HTR-8/SVneo (cell line): ENCODE data around the gene PLCB4.

Experiments
- DNase-seq: peaks from one replicate; pipeline ENCODE4 v3.0.0; 2011; ENCODE audit warnings: low spot score, mixed read lengths; ENCODE audit not compliant: insufficient read length
- FAIRE-seq: peaks from 2 replicates; lab custom pipeline; 2011; peaks lifted over from hg19 to GRCh38; lab: Jason Lieb, UNC

Gene PLCB4

DNA sequence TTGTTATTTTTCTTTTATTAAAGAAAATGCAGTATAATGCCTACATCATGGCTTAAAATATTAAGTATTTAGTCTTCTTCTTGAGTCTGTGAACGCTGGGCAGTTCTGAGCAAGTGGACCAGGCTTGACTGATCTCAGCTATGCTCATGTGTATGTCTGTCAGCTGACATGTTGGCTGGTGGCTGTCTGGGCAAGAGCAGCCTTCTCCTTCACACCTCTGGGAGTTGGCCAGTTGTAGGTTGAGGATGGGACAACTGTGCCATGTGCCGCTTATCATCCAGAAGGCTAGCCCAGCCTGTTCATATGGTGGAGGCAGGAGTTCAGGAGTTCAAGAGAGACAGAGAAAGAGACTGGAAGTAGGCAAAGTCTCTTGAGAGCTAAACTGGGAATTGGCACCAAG, 175.9 kb downstream of the PLCB4 start:
- FAIRE-seq (peak; percentile 79), DNase-seq (no peak)

DNA sequence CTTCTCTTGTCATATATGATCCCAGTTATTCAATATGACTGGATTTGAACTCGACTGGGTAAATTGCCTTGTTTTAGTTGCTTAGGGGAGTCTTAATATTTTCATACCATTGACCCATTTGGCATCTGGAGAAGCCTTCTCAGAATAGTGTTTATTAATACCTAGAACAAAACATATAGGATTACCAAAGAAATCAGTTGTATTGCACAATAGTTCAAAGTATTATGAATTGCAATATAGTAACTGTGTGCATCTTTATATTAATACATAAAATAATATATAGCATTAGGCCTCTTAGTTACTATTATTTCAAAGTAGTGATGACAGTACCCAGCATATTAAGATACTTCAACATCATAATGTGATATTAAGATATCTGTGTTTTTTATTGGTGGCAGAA, 177.8 kb downstream of the PLCB4 start:
- FAIRE-seq (no peak), DNase-seq (no peak)

DNA sequence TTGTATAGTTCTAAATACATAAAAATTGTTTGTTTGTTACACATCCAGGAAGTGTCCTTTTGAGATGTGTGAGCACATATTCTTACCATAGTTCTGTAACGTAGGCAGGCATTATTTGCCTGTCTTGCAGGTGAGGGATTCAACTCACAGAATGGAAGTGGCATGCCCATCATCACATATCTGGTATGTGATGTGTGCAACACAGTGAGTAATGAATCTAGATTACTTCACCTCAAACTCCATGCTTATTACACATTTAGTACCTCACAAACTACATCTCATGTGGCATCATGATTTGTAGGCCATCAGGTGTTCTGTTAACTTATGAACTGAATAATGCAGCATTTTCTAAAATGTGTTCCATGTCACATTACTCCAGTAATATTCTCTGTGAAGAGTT, 181.6 kb downstream of the PLCB4 start:
- DNase-seq (no peak), FAIRE-seq (peak; percentile 68)

- FAIRE-seq (peak; percentile 44), DNase-seq (no peak)
Observed at GRCh38 chr20:9253006-9253539, 184.2 kb downstream of the PLCB4 start.

DNA sequence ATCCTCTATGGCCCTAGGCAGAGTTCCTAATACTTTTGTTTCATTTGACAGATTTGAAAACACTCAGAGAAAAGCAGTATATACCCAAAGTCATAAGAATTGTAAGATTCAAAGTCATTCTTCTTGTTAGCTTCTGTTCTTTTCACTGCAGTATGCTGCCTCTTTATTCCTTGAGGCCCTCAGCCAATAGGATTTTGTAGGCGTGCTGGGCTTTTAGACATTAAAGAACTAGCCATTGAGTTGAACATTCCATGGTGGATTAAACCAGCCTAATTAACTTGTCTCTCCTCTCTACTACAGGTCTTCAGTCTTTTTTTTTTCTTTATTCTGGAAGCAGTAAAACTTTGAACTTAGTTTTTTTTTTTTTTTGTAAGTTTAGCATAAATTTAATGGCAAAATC, 186.3 kb downstream of the PLCB4 start:
- FAIRE-seq (no peak), DNase-seq (no peak)

GRCh38 chr20:9256393-9256792, 187.5 kb downstream of the PLCB4 start:
- DNase-seq (no peak), FAIRE-seq (no peak)

GRCh38 chr20:9258901-9259300, 190.0 kb downstream of the PLCB4 start:
- DNase-seq: no peak
- no peak for FAIRE-seq

GRCh38 chr20:9260027-9260426, 191.1 kb downstream of the PLCB4 start:
- DNase-seq (no peak), FAIRE-seq (no peak)

GRCh38 chr20:9261781-9262180, 192.9 kb downstream of the PLCB4 start:
- FAIRE-seq: peak; percentile 65
- no peak for DNase-seq

DNA sequence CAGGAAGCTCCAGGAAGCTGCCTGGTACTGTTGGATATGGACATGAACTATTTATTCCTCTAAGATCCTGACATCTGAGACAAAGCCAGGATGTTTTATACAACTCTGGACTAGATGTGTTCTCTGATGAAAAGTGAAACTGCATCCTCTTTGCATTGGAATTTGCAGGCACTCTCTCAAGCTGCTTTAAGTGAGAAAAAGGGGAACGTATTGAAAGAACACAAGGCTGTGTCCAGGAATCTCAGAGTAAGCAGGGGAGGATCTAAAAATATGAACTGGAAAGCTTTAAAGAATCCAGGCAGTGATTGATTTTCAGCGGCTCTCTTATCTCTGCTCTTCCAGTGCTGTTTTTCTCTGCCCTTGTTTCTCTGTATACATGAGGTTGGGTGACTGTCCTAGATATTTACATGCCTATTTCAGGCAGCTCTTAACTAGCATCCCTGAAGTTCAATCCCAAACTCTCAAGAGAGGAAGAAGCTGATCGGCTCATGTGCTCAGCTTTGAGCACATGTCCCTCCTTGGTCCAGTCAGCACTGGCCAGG, 193.8 kb downstream of the PLCB4 start:
- DNase-seq: no peak
- FAIRE-seq: no peak

GRCh38 chr20:9269280-9269971, 200.5 kb downstream of the PLCB4 start:
- DNase-seq: no peak
- FAIRE-seq: no peak

- FAIRE-seq (no peak), DNase-seq (no peak)
Observed at GRCh38 chr20:9270831-9271230, 201.9 kb downstream of the PLCB4 start.

GRCh38 chr20:9276966-9277468, 208.1 kb downstream of the PLCB4 start:
- DNase-seq (no peak), FAIRE-seq (no peak)

- FAIRE-seq: no peak
- DNase-seq: no peak
Observed at GRCh38 chr20:9279918-9280401, 211.1 kb downstream of the PLCB4 start.

GRCh38 chr20:9280666-9281065, 211.8 kb downstream of the PLCB4 start:
- DNase-seq (no peak), FAIRE-seq (no peak)

DNA sequence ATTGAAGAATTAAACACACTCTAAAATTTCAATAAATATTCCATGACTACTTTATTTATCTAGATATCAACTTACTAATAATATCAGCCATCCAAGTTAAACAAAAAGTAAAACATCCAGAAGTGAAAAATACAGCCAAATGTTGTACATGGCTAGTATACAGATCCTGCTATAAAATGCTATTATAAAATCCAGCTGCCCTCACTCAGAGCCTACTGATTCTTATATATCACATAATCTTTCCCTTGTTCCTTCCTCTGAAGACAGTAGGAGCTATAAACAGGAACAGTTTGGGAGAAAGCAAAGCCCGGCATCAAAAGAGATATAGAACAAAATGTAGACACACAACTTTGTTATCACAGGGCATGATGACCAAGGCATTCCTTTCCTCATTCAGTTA, 212.9 kb downstream of the PLCB4 start:
- no peak for DNase-seq
- no peak for FAIRE-seq

DNA sequence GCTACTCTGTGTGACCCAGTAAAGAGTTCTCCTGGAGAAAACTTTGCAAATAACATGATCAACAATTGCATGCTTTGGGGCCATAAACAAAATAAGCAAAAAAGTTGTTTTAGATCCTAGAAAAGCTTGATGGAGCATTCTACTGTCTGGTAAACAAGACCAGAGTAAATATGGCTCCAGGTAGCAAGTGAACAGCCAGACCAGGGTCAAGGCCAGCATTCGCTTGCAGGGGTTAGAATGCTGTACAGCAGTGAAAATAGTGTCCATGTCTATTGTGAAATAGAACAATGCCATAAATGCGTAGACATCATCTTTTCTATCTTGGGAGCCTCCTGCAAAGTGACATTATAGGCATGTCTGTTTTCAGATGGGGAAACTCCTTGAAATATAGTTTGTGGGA, 216.7 kb downstream of the PLCB4 start:
- no peak for FAIRE-seq

GRCh38 chr20:9286501-9287461, 217.9 kb downstream of the PLCB4 start:
- FAIRE-seq: peak; percentile 46
- no peak for DNase-seq

More for the DNA sequence above, 216.7 kb downstream of the PLCB4 start:
- DNase-seq: no peak

- FAIRE-seq: no peak
- DNase-seq: no peak
Observed at GRCh38 chr20:9287826-9288225, 218.9 kb downstream of the PLCB4 start.

GRCh38 chr20:9290331-9290730, 221.4 kb downstream of the PLCB4 start:
- FAIRE-seq: no peak
- DNase-seq: no peak
